A673 (cell line): Measurements from ENCODE around the gene TXNRD1.

Source experiments
- EZH2 ChIP-seq: fragments of 200-600 bp; sonication (generic); IDR thresholded peaks from 2 replicates; pipeline ENCODE4 v1.6.1; 2017; ENCODE audit warnings: borderline replicate concordance, low read depth, mild to moderate bottlenecking, mixed read lengths, antibody characterized with exemption, low read length; ENCODE audit not compliant: poor library complexity, severe bottlenecking
- TF ChIP-seq, protein P1 (sequence below): fragments of 300-800, 200-600 bp; sonication (generic); conservative IDR thresholded peaks from 2 replicates; pipeline ENCODE4 v1.5.1; 2017; ENCODE audit warnings: low read depth, mild to moderate bottlenecking, antibody characterized with exemption, low read length, moderate library complexity, mixed read lengths

DNA sequence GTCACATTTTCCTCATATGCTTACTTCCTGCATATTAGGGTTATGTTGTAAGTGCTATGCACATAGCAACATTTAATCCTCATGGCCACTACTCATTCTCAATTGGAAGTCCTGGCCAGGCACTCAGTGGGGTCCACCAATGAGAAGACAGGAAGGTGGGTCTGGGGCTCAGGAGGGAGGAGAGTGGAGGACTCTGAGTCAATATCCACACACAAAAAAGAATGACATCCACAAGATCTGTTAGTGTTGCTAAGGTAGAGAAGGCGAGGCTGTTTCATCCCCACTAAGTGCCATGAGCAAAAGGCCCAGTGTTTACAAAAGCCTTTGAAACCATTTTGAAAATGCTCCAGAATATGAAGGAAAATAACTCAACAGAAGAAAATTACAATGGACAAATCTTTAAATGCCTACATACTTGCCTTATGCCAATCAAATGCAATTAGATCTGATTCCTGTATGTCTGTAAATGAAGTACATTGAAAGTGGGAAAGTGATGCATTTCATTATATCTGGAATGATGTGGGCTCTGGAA, 141.9 kb downstream of the TXNRD1 start:
- TF ChIP-seq, protein P1, sequence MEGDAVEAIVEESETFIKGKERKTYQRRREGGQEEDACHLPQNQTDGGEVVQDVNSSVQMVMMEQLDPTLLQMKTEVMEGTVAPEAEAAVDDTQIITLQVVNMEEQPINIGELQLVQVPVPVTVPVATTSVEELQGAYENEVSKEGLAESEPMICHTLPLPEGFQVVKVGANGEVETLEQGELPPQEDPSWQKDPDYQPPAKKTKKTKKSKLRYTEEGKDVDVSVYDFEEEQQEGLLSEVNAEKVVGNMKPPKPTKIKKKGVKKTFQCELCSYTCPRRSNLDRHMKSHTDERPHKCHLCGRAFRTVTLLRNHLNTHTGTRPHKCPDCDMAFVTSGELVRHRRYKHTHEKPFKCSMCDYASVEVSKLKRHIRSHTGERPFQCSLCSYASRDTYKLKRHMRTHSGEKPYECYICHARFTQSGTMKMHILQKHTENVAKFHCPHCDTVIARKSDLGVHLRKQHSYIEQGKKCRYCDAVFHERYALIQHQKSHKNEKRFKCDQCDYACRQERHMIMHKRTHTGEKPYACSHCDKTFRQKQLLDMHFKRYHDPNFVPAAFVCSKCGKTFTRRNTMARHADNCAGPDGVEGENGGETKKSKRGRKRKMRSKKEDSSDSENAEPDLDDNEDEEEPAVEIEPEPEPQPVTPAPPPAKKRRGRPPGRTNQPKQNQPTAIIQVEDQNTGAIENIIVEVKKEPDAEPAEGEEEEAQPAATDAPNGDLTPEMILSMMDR, result no peak
- no peak for TF ChIP-seq EZH2
